KMS-11 (cell line): ENCODE results near the gene SF3B6.

ENCODE experiments used
- H2AFZ ChIP-seq: fragments of 200-600 bp; sonication (generic); 2 replicates; pipeline ENCODE4 v1.6.1; 2016; ENCODE audit warnings: antibody characterized with exemption, mixed run types, low read depth
- H3K27ac ChIP-seq: fragments of 200-600 bp; sonication (generic); 2 replicates; pipeline ENCODE4 v1.6.1; 2016; ENCODE audit warnings: mild to moderate bottlenecking, mixed run types
- H3K27me3 ChIP-seq: fragments of 200-600 bp; sonication (generic); 2 replicates; pipeline ENCODE4 v1.6.1; 2017; ENCODE audit warnings: mild to moderate bottlenecking, low read depth, mixed run types, moderate library complexity; ENCODE audit not compliant: insufficient read depth
- H3K36me3 ChIP-seq: fragments of 200-600 bp; sonication (generic); 2 replicates; pipeline ENCODE4 v1.6.1; 2017; ENCODE audit warnings: mild to moderate bottlenecking, mixed run types; ENCODE audit not compliant: insufficient read depth
- H3K4me1 ChIP-seq: fragments of 200-600 bp; sonication (generic); 2 replicates; pipeline ENCODE4 v1.6.1; 2016; ENCODE audit warnings: mild to moderate bottlenecking, low read depth, mixed run types; ENCODE audit not compliant: poor library complexity, severe bottlenecking
- H3K4me2 ChIP-seq: fragments of 200-600 bp; sonication (generic); 2 replicates; pipeline ENCODE4 v1.7.0; 2016; ENCODE audit warnings: mild to moderate bottlenecking, mixed run types
- H3K4me3 ChIP-seq: fragments of 200-600 bp; sonication (generic); IDR thresholded peaks from 2 replicates; pipeline ENCODE4 v1.6.1; 2017; ENCODE audit warnings: low read depth, low read length, mixed read lengths; ENCODE audit not compliant: insufficient read depth
- H3K79me2 ChIP-seq: fragments of 200-600 bp; sonication (generic); 2 replicates; pipeline ENCODE4 v1.6.1; 2016; ENCODE audit warnings: low read depth, mixed run types; ENCODE audit not compliant: insufficient read depth
- H3K9ac ChIP-seq: fragments of 200-600 bp; sonication (generic); 2 replicates; pipeline ENCODE4 v1.6.1; 2016; ENCODE audit warnings: mild to moderate bottlenecking, mixed run types
- H4K20me1 ChIP-seq: fragments of 200-600 bp; sonication (generic); 2 replicates; pipeline ENCODE4 v1.6.1; 2016; ENCODE audit warnings: mild to moderate bottlenecking, mixed run types; ENCODE audit not compliant: insufficient read depth
- TF ChIP-seq, protein P1 (sequence below): fragments of 200-600 bp; sonication (generic); conservative IDR thresholded peaks from 2 replicates; pipeline ENCODE4 v1.6.1; 2017; ENCODE audit warnings: low read depth, mild to moderate bottlenecking, antibody characterized with exemption, low read length, moderate library complexity, mixed read lengths

SF3B6 gene

GRCh38 chr2:24072259-24072658 lies 3.9 kb downstream of the SF3B6 start:
- no peaks in the 10 kb centered on the region for H4K20me1 ChIP-seq
- H3K4me1 ChIP-seq = peaks cover 12% of the 10 kb centered on the region
- no peak overlapping the region for H3K4me2 ChIP-seq
- no peak overlapping the region for H2AFZ ChIP-seq
- H3K36me3 ChIP-seq = peaks cover 3% of the 10 kb centered on the region; the same call in 1 of the 2 replicates
- TF ChIP-seq, protein P1, sequence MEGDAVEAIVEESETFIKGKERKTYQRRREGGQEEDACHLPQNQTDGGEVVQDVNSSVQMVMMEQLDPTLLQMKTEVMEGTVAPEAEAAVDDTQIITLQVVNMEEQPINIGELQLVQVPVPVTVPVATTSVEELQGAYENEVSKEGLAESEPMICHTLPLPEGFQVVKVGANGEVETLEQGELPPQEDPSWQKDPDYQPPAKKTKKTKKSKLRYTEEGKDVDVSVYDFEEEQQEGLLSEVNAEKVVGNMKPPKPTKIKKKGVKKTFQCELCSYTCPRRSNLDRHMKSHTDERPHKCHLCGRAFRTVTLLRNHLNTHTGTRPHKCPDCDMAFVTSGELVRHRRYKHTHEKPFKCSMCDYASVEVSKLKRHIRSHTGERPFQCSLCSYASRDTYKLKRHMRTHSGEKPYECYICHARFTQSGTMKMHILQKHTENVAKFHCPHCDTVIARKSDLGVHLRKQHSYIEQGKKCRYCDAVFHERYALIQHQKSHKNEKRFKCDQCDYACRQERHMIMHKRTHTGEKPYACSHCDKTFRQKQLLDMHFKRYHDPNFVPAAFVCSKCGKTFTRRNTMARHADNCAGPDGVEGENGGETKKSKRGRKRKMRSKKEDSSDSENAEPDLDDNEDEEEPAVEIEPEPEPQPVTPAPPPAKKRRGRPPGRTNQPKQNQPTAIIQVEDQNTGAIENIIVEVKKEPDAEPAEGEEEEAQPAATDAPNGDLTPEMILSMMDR = no peak
- H3K27me3 ChIP-seq = no peaks in the 10 kb centered on the region
- no peak overlapping the region for H3K27ac ChIP-seq
- no peak overlapping the region for H3K4me3 ChIP-seq
- peaks cover 31% of the 10 kb centered on the region; the same call in 1 of the 2 replicates for H3K79me2 ChIP-seq
- no peak overlapping the region for H3K9ac ChIP-seq

- no peaks in the 10 kb centered on the region for H3K79me2 ChIP-seq
- H3K36me3 ChIP-seq = 0 out of 2 replicates have a peak, but pooled peaks cover 3% of the 10 kb centered on the region
- no peak overlapping the region for H3K4me3 ChIP-seq
- H4K20me1 ChIP-seq = no peaks in the 10 kb centered on the region
- no peak overlapping the region for H3K4me2 ChIP-seq
- no peaks in the 10 kb centered on the region for H3K4me1 ChIP-seq
- no peak overlapping the region for H3K27ac ChIP-seq
- H3K27me3 ChIP-seq = no peaks in the 10 kb centered on the region
- TF ChIP-seq, protein P1 = no peak
- no peak overlapping the region for H2AFZ ChIP-seq
- H3K9ac ChIP-seq = no peak overlapping the region
Observed at GRCh38 chr2:24065341-24065740, 10.8 kb downstream of the SF3B6 start.

GRCh38 chr2:24058564-24059271 lies 17.4 kb downstream of the SF3B6 start:
- H3K4me1 ChIP-seq = no peaks in the 10 kb centered on the region
- H3K4me3 ChIP-seq = no peak overlapping the region
- no peak overlapping the region for H3K9ac ChIP-seq
- TF ChIP-seq, protein P1 = no peak
- no peak overlapping the region for H2AFZ ChIP-seq
- no peaks in the 10 kb centered on the region for H3K79me2 ChIP-seq
- no peaks in the 10 kb centered on the region for H3K36me3 ChIP-seq
- no peak overlapping the region for H3K27ac ChIP-seq
- H3K4me2 ChIP-seq = no peak overlapping the region
- H4K20me1 ChIP-seq = no peaks in the 10 kb centered on the region
- no peaks in the 10 kb centered on the region for H3K27me3 ChIP-seq

DNA sequence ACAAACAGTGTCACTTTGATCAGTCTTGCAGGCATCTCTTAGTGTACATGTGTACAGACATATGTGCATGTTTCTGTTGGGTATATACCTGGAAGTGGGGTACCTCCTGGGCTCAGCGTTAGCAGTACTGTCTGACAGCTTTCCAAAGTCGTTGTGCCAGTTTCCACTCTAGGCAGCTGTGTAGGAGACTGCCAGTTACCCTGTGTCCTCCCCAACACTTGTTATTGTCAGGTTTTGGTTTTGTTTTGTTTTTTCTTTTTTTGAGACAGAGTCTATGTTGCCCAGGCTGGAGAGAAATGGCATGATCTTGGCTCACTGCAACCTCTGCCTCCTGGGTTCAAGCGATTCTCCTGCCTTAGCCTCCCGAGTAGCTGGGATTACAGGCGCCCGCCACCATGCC lies 20.4 kb downstream of the SF3B6 start:
- Histone ChIP-seq H3K4me1 (no peaks in the 10 kb centered on the region), H3K27ac (no peak overlapping the region), H3K36me3 (no peaks in the 10 kb centered on the region), H3K79me2 (no peaks in the 10 kb centered on the region), H3K4me3 (no peak overlapping the region), H3K9ac (no peak overlapping the region), H4K20me1 (no peaks in the 10 kb centered on the region), H2AFZ (no peak overlapping the region), H3K4me2 (no peak overlapping the region), H3K27me3 (no peaks in the 10 kb centered on the region)
- TF ChIP-seq, protein P1 = no peak
